ENCODE measurements around the gene PSMC5.
A peak's percentile ranks its signal among the peaks of the same experiment; 100 is the strongest.
"Not testable (repeated sequence)": the region's sequence is repeated elsewhere in the genome, so short reads cannot be mapped to it uniquely, and the experiment has no call there.

PSMC5 gene

DNA sequence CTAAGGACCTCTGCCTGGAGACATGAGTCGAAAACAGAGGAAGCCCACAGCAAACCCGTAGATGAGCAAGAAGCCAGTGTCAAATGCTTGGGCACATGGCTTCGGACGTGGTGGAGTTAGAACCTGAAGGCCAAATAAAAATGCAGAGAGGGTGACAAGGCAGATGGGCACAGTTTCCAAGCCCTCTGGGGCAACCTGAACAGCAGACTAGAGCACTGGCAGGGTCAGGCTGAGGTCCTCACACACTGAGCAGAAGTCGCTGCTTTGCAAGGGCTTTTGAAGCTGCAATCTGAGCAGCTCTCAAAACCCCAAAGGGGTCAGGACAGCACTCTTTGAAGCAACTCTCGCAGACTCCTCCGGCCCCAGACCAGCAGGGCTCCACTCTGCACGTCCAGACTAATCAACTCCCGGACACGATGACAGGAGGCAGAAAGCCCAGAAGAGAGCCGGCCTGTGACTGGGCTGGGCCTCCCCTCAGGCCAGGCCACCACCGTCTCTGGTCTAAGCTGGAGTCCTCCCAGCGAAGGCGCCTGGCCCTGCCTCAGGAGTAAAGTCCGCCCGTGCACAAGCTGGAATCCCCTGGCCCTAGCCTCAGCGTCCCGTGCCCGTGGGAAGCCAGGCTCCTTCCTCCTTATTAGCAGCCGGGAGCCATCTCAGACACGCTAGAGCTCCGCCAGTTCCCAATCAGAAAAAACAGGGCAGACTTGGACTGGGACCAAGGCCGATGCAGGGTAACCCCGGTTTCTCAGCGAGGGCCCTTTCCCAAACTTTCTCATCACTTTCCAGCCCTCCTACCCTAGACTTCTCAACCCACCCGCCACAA is 14.3 kb downstream of the PSMC5 start:
- DNase-seq, result no peak

DNA sequence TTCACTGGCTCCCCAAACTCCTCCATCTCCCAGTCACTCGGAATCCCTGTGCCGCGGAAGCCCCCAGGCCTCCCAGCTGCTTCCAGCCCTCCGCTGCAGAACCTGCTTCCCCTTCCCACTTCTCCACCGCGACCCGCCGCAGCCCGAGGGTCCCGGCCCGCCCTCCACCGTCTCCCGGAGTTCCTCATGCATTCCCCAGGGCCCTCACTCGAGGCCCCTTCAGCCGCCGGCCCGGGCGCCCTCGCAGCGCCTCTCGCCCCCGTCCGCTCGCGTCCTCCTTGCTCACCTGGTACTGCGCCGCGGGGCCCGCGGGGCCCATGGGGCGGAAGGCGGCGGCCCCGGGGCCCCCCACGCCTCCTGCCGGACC is 14.9 kb downstream of the PSMC5 start:
- DNase-seq, result no peak

DNA sequence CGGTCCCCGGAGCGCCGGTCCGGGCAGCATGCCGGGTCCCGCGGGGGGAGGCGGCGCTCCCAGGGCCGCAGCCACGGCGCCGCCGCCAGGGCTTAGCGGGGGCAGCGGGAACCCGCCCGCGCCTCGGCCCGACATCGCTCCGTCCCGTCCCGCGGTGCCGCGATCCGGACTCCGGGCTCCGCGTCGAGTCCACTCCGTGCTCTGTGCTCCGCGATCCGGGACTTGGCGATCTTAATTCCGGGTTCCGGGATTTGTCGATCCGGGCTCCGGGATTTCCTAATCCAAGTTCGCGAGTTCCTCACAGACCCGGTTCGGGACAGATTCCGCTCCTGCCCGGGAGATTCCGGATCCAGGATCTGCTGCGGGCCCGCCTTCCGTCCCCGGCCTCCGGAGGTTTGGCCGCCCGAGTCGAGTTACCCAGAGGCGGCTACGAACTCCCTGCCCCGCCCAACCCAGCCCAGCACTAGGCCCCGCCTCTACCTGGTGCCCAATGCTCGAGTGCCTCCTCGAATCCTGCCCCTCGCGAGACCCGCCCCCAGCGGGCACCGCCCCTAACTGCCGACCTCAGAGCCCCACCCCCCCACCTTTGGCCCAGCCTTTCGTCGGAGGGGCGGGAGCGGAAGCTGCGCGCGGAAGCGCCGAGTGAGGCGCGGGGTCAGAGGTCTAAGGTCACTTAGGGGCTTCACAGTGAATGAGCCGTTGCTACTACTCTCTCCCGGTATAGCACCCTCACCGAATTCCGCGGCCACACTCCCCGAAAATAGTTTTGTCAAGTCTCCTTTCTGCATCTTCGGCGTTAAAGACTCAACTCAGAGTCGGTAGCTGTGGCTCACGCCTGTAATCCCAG is 15.5 kb downstream of the PSMC5 start, which contains the start of gene SMARCD2:
SMARCD2 (minus strand) TSS at position 146 of the 847 bp plus-strand sequence; CDS start at position 135, 11 bp downstream.
- DNase-seq, result peak; percentile 99

DNA sequence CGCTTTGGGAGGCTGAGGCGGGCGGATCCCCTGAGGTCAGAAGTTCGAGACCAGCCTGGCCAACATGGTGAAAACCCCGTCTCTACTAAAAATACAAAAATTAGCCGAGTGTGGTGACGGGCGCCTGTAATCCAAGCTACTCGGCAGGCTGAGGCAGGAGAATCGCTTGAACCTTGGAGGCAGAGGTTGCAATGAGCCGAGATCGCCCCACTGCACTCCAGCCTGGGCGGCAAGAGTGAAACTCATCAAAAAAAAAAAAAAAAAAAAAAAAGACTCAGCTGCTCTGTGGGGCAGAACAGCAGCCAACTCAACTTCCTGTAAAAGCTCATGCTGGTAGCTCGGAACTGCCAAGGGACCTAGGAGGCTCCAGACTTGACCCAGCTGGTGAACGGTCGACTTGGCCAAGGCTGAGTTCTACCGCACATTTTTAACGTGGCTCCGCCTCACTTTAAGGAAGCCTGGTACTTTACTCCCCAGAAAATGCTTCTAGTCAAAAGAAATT is 16.2 kb downstream of the PSMC5 start:
- not testable (repeated sequence) for DNase-seq

DNA sequence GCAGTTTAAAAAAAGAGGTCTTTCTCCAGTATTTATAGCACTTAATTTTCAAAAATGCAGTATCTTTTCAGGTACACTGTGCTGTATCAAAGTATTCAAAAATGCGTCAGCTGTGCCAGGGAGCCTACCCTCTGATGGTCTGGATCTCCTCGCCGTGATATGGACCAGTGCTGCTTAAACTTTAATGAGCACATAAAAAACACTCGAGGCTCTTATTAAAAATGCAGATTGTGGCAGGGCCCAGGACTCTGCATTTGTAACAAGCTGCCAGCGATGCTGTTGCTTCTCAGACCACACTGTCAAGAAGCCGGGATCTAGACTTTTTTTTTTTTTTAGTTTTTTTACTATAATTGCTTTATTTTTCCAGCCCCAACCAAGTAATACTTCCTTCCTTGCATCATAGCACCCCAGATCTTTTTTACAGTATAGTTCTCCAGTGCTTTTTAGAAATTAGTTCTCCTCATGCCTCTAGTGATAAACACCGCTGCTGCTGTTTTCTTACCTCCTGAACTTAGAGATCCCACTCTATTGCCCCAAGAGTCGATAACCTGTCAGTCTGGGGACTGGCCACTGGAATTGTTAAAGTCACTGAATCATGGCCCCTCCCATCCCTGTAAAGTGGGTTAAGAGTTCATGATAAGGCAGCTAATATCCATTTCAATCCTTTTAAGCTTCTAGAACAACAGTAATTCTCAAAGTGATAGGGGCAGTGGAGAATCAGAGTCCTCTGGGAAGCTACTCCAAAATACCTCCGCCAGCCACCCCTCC is 16.9 kb downstream of the PSMC5 start:
- no peak for DNase-seq

DNA sequence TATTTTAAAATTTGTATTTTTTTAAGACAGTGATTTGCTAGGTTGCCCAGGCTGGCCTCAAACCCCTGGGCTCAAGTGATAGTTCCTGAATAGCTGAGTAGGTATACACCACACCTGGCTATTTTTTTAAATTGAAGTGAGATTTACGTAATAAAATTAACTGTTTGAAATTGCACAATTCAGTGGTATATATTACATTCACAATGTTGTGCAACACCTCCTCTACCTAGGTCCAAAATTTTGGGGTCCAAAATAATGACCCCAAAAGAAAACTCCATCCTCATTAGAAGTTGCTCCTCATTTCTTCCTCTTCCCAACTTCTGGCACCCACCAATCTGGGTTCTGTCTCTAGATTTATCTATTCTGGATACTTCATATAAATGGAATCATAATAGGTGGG is 18.3 kb downstream of the PSMC5 start:
- DNase-seq, result no peak

DNA sequence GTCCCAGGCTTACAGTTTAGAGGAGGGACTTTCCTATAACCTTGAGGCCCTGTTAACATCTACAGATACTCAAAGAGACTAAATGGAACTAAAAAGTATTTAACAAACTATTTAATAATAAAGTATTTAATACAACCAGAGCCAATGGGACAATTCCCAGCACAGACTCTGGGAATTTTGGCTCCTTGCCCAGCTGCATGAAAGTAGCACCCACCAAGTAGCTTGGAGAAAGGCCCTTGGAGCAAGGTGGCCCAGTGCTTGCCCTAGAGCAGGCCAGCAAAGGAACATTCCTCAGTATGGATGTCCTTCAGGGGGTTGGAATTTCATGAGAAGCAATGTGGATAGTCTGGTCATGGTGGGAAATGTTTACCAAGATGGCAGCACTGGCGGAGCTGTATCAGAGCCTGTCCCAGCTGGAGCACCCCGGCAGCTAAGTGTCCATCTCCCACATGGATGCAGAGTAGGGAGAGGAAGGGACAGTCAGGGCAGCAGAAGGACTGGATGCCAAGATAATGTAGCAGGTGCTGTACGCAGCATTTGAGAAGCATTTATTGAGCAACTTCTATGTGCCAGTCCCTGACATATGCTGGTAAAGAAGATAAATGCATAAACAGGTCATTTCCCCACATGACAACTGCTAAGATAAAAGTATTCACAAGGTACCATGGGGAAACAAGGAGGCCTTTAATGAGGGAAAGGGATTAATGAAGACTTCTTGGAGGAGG is 20.5 kb downstream of the PSMC5 start:
- no peak for DNase-seq

DNA sequence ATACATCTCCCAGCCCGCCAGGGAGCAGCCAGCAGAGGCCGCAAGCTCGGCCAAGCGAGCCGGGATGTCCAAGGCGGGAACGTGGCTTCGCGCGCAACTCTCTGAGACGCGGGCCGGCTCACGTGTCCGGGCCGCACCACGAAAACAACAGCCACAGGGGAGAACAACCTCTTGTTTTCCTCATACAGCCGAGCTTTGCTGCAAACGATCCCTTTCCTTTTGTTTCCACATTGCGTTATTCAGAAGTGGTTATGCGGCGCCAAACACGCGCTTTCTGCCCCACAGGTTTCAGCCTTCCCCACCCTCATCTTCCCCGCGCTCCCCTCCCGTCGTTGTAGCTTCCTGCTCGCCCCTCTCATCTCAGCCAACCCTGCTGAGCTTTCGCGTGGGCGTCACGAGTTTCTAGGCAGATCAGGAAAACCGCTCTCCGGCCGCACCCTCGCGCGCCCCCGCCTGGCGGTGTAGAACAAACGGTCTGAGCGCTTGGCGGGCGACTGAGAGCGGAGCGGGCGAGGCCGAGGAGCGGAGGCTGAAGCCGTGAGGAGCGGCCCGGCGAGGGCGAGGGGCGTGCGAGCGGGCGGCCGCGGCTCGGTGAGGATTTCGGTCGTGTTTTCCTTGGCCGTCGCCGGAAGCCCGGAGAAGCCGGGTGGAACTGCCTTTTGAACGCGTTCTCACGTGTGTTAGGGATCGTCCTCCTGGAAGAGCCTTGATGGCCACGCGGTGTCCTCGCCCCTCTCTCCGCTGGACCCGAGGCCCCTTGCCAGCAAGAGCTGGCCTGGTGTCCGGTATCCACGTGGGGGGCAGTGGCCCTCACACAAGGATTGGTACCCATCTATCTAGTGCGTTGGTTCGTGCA is 21.8 kb downstream of the PSMC5 start:
- peak; percentile 99 for DNase-seq

DNA sequence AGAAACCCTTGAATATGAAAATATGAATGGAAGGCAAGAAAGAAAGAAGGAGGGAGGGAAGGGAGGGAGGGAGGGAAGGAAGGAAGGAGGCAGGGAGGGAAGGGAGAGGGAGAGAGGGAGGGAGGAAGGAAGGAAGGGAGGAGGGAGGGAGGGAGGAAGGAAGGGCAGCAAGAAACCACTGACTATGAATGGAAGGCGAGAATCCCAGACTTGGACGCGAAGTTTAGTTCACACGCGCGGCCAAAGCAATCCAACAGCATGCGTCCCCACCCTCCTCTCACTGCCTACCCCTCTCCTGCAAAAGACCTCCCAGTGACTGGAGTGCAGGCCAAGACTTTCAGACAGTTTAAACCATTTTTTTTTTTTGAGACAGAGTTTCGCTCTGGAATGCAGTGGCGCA is 23.2 kb downstream of the PSMC5 start:
- DNase-seq, result no peak

DNA sequence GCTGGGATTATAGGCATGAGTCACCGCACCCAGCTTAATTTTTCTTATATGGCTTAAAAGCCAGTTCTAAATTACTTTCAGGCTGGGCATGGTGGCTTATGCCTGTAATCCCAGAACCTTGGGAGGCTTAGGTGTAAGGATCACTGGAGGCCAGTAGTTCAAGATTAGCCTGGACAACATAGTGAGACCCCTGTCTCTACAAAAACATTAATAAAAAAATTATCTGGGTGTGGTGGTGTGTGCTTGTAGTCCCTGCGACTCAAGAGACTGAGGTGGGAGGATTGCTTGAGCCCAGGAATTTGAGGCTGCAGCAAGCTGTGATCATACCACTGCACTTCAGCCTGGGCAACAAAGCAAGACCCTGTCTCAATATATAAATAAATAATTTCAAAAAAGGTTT is 26.0 kb downstream of the PSMC5 start:
- no peak for DNase-seq

DNA sequence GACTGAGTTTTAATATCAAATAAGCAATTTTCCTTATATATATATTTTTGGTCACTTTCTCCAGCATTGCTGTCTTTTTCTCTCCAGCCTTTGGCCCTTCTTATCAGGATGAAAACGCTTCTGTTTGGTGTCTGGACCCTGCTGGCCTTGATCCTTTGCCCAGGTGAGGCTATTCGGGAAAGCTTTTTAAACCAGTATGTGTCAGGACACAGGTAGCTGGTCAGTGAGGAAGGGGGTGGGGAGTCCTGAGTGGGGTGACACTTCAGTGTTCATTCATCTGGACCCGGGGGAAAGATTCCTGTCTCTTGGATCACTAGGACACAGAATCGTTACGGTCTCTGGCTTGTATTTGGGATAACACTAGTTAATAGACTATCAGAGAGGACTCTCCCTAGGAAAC is 27.5 kb downstream of the PSMC5 start:
- no peak for DNase-seq

DNA sequence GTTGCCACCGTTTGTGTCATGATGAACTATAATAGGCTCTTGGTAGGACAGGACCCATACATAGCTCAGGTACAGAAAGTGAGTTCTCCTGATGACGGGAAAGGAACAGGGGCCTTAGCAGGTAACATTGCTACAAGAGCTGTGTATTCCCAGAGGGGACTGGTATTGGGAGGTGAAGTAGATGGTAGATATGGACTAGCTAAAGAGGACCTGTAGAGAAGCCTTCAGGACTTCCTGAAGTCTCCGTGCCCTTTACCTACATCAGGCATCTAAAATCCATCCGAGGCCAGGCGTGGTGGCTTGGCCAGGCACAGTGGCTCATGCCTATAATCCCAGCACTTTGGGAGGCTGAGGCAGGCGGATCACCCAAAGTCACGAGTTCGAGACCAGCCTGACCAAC is 28.0 kb downstream of the PSMC5 start:
- no peak for DNase-seq

DNA sequence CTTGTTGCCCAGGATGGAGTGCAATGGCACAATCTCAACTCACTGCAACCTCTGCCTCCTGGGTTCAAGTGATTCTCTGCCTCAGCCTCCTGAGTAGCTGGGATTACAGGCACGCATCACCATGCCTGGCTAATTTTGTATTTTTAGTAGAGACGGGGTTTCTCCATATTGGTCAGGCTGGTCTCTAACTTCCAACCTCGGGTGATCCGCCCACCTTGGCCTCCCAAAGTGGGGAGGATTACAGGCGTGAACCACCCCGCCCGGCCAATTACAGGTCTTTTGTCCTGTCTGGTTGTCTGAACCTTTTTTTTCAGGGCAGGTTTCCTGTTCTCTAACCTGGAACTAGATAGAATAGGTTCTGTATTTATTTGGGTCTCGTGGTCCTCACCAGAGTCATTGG is 29.2 kb downstream of the PSMC5 start:
- not testable (repeated sequence) for DNase-seq

DNA sequence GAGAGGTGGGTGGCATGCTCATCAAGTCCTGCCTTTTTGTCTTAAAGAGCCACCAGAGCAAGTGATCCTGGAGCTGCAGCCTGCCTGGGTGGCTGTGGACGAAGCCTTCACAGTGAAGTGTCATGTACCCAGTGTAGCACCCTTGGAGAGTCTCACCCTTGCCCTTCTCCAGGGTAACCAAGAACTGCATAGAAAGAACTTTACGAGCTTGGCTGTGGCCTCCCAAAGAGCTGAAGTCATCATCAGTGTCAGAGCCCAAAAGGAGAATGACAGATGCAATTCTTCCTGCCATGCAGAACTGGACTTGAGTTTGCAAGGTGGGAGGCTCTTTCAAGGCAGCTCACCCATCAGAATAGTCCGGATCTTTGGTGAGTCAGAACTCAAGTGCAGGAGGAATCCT is 32.0 kb downstream of the PSMC5 start:
- no peak for DNase-seq

DNA sequence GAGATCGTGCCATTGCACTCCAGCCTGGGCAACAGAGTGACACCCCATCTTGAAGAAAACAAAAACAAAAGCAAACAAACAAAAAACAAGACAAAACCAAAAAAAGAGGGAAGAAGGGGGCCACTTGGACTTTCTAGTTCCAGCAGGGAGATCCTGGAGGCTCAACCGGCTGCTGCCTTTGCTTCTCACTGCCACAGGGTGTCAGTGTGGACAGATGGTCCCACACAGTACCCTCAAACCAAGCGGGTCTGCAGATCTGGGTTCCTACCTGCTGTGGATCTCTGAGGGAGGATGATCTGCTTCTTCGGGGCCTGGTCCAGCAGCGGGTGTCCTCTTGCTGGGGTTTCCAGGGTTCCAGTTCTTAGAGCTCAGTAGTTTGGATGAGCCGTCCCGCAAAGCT is 39.4 kb downstream of the PSMC5 start:
- DNase-seq, result not testable (repeated sequence)

DNA sequence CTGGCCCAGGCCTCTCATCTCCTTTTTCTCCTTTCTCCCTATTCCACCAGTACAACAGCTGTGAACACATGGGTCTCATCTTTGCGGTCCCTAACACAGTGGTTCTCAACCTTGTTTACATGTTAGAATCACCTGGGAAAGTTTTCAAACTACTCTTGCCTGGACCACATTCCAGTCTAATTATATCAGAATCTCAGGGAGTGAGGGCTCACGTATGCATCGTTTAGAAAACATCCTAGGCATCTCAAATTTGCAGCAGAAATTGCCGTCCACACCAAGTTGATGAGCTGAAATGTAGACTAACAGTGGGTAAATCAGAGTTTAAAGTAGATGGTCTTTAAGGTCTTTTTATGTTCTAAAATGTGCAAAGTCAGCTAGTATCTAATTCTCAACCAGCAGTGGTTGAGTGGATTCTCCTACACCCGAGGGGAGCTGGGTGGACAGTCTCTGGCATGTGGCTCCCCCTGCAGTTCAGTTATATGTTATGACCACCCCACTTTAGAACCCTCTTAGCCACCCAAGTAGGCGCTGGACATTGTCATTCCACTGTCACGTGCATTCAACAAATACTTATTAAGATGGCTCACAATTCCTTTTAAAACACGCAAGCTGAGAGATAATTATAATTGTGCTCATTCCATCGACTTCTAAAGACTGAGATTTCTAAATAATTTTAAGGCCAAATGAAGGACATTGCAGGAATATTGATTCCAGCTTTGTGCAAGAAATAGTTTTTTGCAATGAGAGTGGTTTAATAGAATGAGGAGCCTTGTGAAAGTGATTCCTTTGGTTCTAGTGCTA is 42.5 kb downstream of the PSMC5 start:
- not testable (repeated sequence) for DNase-seq

DNA sequence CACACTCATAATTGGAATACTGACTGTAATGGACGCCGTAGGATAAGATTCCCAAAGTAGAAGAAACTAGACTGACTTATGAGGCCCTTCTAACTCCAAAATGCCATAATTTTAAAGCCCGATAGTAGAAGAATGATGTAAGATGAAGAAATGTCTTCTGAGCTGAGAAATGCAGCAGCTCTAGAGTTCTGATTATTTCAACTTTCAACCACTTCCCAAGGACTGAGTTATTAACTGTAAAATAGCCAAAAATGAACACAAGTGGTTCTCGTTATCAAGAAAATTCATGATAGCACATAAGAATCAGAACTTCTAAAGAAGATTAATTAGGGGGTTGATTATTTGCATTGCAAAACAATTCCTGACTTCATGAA is 43.0 kb downstream of the PSMC5 start:
- DNase-seq, result not testable (repeated sequence)

DNA sequence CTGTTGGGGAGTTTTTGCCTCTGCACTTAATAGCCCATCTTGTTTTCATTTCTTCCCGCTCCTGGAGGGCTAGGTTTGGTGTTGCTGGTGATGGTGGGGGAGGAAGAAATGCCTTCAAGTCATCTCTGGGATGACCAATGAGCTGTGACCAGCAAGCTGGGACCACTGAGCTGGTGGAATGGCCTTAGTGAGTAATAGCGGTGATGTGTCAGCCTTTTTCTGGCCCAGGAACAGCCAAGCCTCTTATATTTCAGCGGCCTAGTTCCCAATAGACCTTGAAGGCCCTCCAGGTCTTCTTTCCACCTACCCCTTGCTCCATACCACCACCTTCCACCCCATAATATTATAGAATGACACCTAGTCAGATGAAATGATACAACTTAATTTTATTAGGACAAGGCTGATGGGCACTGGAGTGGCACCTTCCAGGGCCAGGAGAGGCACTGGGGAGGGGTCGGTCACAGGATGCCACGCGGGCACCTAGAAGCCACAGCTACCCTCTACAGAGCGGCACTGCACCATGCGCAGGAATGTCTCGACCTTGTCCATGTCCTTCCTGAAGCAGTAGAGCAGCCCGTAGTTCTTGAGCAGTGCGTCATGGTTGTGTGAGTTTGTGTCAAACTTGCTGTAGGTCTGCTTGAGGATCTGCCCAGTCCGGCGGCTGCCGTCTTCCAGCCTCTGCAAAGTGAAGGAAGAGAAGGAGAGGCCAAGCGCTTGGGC is 44.6 kb downstream of the PSMC5 start:
- not testable (repeated sequence) for DNase-seq

DNA sequence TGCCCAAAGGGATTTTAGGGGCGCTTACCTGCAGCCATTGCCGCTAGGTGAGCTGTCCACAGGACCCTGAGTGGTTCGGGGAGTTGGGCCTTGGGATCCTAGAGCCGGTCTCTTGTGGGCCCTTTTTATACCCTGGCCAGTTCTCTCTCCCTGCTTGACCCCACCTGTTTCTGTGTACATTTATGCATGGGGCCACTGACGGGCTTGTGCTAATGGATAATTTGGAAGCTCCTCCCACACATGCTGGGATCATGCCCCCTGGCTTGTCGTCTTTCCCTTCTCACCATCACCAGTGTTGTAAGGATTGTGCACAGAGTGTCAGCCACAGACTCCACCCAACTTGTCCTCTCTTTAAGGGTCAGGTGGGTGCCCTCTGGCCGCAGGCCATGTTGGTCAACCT is 46.3 kb downstream of the PSMC5 start, which contains the start of gene CSH2:
CSH2 (minus strand) TSS at position 101 of the 400 bp plus-strand sequence; CDS start at position 38, 63 bp downstream.
- not testable (repeated sequence) for DNase-seq
